Activated CD4-positive, CD25-positive, alpha-beta regulatory T cell treated with anti-CD3 and anti-CD28 coated beads, Interleukin-2, amount 50 U/mL, for 24 hours (primary cell): ENCODE results near the gene RAB25.
A peak's percentile ranks its signal among the peaks of the same experiment; 100 is the strongest.
"Not testable (repeated sequence)": the region's sequence is repeated elsewhere in the genome, so short reads cannot be mapped to it uniquely, and the experiment has no call there.

Experiments
- ATAC-seq, 2 donors: fragments of 150-1000 bp; cut with Tn5 transposase; one replicate each; pipeline ENCODE4 v1.10.0; 2021; ENCODE audit warnings: mild to moderate bottlenecking in 1 of 2, moderate library complexity in 1 of 2

The RAB25 gene

DNA sequence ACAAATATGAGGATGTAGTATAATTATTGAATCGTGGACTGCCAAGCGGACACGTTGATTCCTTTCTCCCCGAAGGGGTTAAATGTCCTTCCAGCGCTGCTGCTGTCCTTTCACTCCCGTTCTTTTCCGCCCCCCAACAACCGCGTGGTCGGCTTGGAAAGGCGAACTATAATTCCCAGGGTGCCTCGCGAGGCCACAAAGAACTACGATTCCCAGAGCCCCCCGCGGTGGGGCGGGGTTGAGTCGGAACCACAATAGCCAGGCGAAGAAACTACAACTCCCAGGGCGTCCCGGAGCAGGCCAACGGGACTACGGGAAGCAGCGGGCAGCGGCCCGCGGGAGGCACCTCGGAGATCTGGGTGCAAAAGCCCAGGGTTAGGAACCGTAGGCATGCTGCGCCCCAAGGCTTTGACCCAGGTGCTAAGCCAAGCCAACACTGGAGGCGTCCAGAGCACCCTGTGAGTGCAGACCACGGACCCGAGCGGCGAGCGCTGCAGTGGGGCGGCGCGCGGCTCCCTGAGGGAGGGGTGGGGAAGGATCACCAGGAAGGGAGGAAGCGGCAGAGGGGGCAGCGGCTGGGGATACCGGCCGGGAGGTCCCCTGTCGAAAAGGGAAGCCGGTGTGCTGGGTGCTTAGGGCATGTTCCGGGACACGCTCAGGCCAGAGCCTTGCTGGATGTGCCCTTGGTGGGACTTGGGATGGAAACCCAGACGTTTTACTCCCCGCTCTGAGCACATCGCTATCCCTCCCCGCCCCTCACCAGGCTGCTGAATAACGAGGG lies 6.3 kb upstream of the RAB25 start, which contains the start of gene LAMTOR2:
Gene LAMTOR2, plus strand, starts transcription at position 283 of the 781 bp plus-strand sequence. Its CDS starts 108 bp downstream, at position 391.
- ATAC-seq = peak; percentile 83 to 86

DNA sequence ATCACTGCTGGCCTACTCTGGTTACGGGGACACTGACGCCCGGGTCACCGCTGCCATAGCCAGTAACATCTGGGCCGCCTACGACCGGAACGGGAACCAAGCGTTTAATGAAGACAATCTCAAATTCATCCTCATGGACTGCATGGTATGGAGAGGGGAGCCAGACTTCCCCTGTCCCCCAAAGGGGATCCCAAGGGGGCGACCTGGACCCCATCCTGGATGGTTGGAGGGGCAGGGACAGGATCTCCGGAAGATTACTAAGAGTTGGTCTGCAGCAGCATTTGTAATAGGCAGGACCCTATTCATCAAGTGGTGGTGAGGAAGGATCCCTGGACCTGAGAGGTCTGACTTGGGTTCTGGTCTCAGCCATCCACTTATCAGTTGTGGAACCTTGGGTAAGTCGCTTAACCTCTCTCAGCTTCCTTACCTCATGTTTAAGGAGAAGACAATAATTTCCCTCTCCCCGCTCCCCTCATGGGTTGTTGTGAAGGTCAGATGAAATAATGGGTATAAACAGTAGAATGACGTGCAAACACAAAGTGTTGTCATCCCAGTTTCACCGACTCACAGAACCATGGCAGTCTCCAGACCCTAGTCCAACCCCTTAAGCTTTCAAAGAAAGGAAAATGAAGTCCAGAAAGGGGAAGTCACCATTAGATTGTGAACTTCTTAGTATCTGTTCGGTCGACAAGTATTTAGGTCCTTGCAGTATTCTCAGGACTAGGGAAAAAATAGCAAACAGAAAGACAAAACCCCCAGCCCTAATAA lies 5.5 kb upstream of the RAB25 start:
- ATAC-seq = no peak

DNA sequence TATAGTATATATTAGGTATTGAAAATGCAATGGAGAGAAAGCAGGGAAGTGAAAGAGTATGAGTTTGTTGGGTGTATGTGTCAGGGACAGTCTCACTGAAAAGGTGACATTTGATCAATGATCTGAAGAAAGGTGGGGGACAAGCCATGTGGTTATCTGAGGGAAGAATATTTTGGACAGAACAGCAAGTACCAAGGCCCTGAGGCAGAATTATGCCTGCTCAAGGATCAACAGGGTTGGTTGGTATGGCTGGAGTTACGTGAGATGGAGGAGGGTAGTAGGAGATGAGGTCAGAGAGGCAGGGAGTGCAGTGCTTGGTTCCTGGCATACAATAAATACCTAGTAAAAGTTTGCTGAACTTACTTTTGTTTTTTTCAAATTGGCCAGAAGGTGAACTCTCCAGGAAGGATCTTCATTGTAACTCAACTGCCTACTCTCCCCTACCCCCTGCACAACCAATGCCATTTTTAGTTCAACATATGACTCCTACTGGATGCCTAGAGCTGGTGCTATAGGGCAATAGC lies 4.6 kb upstream of the RAB25 start:
- no peak for ATAC-seq

GRCh38 chr1:156062189-156062588 lies 1.2 kb downstream of the RAB25 start:
- ATAC-seq = no peak

DNA sequence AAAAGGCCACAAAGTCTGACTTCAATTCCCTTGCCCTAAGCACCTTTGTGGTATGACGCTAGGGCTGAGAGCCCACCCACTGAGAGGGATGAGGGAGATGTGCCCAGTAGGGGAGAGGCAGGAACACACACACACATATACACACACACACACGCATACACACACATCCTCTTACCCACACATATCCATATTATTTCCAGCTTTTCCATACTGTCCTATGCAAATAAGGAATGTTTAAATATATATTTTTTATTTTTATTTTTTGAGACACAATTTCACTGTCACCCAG lies 3.0 kb downstream of the RAB25 start:
- no peak for ATAC-seq

- ATAC-seq = peak in 1 of 2 donors; percentile 18
Measured at GRCh38 chr1:156064615-156065014, 3.7 kb downstream of the RAB25 start.

DNA sequence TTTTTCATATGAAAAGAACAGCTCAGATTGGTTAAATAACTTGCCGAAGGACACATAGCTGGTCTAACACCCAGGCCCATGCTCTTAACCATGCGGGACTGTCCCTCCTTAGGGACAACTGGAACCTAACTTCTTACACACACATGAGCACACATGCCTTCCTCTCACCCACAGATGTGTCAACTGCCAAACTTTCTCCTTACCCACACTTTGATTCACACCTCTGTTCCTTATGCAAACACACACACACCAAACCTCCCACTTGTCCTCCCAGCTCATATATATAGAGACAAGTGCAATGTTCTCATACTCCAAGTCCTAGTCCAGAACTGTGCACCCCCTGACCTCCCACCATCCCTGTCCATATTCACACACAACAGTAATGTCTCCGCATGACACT lies 4.3 kb downstream of the RAB25 start:
- ATAC-seq = no peak

DNA sequence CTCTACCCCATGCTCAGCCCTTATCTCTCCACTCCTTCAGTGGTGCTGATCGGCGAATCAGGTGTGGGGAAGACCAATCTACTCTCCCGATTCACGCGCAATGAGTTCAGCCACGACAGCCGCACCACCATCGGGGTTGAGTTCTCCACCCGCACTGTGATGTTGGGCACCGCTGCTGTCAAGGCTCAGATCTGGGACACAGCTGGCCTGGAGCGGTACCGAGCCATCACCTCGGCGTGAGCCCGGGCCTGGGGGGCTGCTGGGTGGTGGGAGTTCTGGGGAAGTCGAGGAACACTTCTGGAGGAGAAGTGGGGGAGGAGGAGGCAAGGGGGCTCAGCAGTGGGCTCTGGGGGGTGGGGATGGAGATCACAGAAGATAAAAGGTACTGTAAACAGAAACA lies 4.9 kb downstream of the RAB25 start:
- no peak for ATAC-seq

- ATAC-seq = no peak
Measured at GRCh38 chr1:156067262-156067661, 6.3 kb downstream of the RAB25 start.

DNA sequence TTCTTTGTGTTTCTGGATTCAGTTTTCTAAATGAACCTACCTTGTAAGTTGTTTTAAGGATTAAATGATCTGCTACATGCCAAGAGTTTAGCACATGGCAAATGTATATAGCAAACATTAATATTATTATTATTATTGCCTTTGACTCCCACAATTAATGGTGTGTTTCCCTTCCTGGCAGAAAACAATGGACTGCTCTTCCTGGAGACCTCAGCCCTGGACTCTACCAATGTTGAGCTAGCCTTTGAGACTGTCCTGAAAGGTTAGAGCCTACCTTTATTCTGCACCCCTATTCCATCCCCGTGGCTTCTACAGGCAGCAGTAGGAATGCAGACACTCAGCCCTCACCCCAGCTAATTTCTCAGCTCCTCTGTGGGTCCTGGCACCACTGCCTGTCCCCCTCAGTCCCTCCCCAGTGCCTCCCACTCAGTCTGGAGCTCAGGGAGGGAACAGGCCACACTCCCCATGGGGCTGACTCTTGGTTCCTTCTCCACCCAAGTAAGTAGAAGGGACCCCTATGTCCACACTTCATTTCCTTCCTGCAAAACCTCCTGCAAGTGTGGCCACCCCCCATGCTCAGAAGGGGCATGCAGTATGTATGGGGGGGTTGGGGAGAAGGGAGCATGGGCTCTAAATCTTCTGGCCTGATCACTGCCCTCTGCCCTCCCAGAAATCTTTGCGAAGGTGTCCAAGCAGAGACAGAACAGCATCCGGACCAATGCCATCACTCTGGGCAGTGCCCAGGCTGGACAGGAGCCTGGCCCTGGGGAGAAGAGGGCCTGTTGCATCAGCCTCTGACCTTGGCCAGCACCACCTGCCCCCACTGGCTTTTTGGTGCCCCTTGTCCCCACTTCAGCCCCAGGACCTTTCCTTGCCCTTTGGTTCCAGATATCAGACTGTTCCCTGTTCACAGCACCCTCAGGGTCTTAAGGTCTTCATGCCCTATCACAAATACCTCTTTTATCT lies 8.8 kb downstream of the RAB25 start:
- ATAC-seq = no peak

DNA sequence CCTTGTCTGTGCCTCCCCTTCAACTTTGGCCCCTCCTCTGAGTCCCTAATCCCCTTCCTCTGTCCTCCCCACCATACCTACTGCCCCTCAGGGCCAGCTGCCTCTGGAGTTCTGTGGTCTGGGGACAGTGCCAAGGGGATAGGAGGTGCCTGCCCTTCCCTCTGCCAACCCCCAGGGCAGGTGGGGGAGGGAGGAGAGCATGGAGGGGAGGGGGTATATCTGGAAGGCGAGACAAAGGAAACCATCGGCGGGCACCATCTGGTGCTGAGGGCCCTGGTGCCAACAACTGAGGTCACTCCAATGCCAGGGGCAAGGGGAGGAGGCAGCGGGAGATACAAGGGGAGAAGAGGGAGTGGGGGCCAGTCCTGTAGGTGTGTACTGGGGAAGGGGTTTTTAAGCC lies 9.6 kb downstream of the RAB25 start:
- no peak for ATAC-seq

DNA sequence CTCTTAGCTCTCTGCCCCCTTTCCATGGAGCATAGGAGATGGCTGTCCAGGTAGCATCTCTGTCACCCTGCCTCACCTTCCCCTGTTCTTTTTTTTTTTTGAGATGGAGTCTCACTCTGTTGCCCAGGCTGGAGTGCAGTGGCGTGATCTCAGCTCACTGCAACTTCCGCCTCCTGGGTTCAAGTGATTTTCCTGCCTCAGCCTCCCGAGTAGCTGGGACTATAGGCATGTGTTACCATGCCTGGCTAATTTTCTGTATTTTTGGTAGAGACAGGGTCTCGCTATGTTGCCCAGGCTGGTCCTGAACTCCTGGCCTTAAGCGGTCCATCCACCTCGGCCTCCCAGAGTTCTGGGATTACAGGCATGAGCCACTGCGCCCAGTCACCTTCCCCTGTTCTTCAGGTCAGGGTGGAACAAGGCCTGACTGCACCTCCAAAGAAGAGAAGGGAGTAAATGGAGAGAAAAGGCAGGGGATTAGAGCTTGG lies 10.4 kb downstream of the RAB25 start:
- not testable (repeated sequence) for ATAC-seq

GRCh38 chr1:156072251-156072650 lies 11.3 kb downstream of the RAB25 start:
- ATAC-seq = no peak

DNA sequence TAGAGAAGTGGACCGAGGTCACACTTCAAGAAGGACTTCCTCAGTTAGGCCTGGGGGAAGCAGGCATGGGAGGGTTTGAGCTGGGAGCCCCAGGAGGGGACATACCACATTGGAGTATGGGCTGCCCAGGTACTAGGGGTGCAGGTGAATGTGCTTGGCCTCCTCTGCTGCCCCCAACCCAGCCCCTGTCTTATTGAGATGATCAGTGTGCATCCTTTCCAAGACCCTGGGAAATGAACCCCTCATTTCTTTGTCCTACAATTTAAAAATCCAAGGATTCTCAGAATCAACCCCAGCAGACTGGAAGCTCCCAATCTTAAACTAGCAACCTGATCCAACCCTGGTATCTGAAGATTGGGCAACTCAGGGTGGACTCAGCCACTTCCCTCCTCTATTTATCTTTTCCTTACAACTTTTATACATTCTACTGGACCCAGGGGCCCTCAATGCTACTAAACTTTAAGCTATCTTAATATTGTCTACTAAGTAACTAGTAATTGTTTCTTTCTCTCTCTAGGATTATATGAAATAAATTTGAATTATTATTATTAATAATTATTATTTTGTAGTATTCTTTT lies 12.2 kb downstream of the RAB25 start:
- ATAC-seq = no peak

DNA sequence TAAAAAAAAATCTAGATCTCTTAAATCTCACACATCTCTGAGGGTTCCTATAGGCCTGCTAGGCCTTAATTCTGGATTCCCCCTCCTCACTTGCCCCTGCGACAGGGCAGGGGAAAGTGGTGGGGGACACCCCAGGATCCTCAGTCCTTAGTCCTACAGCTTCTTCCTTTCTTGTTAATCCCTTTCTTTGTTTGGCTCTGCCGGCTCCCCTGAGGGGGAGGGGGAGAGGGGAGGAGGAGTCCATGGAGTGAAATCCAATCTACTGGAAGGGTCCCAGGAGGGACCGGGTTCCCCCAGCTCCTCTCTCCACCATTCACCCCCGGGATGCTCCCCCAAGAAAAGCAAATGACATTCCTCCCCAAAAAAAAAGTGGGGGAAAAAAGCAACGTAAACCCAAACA lies 12.8 kb downstream of the RAB25 start:
- ATAC-seq = no peak

GRCh38 chr1:156074661-156075060 lies 13.7 kb downstream of the RAB25 start:
- no peak for ATAC-seq

DNA sequence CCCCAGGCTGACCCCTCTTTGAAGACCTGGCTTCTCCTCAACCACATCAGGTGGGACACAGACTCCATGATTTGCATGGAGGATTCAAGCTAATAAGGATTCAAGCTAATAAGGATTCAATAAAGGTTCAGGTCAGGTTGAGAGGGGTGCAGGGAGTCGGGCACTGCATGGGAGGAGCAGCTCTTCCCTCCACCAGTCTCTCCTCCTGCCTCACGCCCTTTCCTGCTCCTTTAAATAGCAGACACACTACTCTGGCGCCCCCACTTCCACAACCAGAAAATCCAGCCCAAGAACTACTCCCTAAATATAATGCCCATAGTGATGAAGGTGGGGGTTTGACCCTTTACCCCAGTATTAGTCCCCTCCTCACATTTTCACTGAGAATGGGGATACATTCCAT lies 14.2 kb downstream of the RAB25 start:
- no peak for ATAC-seq

- ATAC-seq = no peak
Measured at GRCh38 chr1:156075775-156076204, 14.8 kb downstream of the RAB25 start.

GRCh38 chr1:156076609-156077429 lies 15.9 kb downstream of the RAB25 start:
- no peak for ATAC-seq

DNA sequence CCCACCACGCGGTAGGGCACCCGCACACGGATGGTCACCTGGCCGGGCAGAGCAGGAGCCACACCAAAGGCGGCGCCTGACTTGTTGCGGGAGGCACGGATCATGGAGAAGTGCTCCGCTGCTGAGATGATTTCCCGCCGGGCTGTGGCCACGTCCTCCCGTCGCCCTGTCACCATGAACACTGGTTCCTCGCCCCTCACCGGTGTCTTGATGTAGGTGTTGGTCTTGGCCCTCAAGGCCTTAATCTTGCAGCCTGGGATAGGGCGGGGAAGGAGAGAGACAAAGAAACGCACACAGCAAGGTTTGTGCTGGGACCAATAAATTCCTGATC lies 16.4 kb downstream of the RAB25 start:
- no peak for ATAC-seq

GRCh38 chr1:156078728-156079127 lies 17.8 kb downstream of the RAB25 start:
- no peak for ATAC-seq

- no peak for ATAC-seq
Measured at GRCh38 chr1:156079762-156080161, 18.8 kb downstream of the RAB25 start.
